NB4 (cell line): ENCODE results near the gene CUL4A.
A peak's percentile ranks its signal among the peaks of the same experiment; 100 is the strongest.

ENCODE experiments used
- DNase-seq: peaks from one replicate; pipeline ENCODE4 v3.0.0; 2010; ENCODE audit warnings: low read depth
- H3K4me3 ChIP-seq: one replicate; pipeline ENCODE4 v1.5.1; 2011; ENCODE audit warnings: mild to moderate bottlenecking, low read depth, low read length, moderate library complexity
- CTCF ChIP-seq: IDR thresholded peaks from one replicate; pipeline ENCODE4 v1.5.1; 2012; ENCODE audit warnings: low read depth, low read length
- MAX ChIP-seq: IDR thresholded peaks from 2 replicates; pipeline ENCODE4 v1.6.1; 2011; ENCODE audit warnings: low read depth, low read length
- MYC ChIP-seq: IDR thresholded peaks from 2 replicates; pipeline ENCODE4 v1.6.1; 2011; ENCODE audit warnings: low read depth, low read length
- POLR2A ChIP-seq: IDR thresholded peaks from 2 replicates; pipeline ENCODE4 v1.6.1; 2011; ENCODE audit warnings: mild to moderate bottlenecking; ENCODE audit not compliant: insufficient read length; ENCODE audit errors: extremely low read depth

Gene CUL4A

GRCh38 chr13:113275387-113275786 lies 66.0 kb downstream of the CUL4A start:
- peak; percentile 61 for DNase-seq
- no peak overlapping the region for H3K4me3 ChIP-seq
- TF ChIP-seq CTCF (peak; percentile 51), MYC (peak; percentile 31; the same call in 1 of the 2 replicates), MAX (0 out of 2 replicates have a peak, but pooled peaks have one; percentile 21), POLR2A (no peak)

- no peak for DNase-seq
- TF ChIP-seq MYC = no peak
- no peak for TF ChIP-seq CTCF
- TF ChIP-seq POLR2A = no peak
- no peak for TF ChIP-seq MAX
- no peak overlapping the region for H3K4me3 ChIP-seq
These were observed 70.7 kb downstream of the CUL4A start for GRCh38 chr13:113280126-113280525.

- no peak for TF ChIP-seq MYC
- TF ChIP-seq MAX = no peak
- no peak for TF ChIP-seq CTCF
- TF ChIP-seq POLR2A = no peak
- no peak overlapping the region for H3K4me3 ChIP-seq
- no peak for DNase-seq
These were observed 74.5 kb downstream of the CUL4A start for GRCh38 chr13:113283904-113284303.

GRCh38 chr13:113288880-113289279 lies 79.5 kb downstream of the CUL4A start:
- no peak overlapping the region for H3K4me3 ChIP-seq
- TF ChIP-seq POLR2A (no peak), CTCF (no peak), MAX (no peak), MYC (no peak)
- no peak for DNase-seq

- no peak overlapping the region for H3K4me3 ChIP-seq
- DNase-seq = no peak
- TF ChIP-seq MYC (no peak), POLR2A (no peak), CTCF (no peak), MAX (no peak)
These were observed 81.7 kb downstream of the CUL4A start for GRCh38 chr13:113291129-113291528.
